Glutamatergic neuron (in vitro differentiated cells): Measurements from ENCODE around the gene PAX1. TPM values are rescaled to one million over a fixed set of nuclear protein-coding genes. Genes with fewer than 3 reads are reported as not detected.

Experiments used
- DNase-seq: peaks from one replicate; pipeline ENCODE4 v3.0.0; 2022
- H3K27ac Mint-ChIP-seq: one replicate; pipeline ENCODE4 v1.8.0; 2020; ENCODE audit warnings: mild to moderate bottlenecking, mixed read lengths, inconsistent platforms; ENCODE audit not compliant: unreplicated experiment
- H3K27me3 Mint-ChIP-seq: one replicate; pipeline ENCODE4 v1.8.0; 2020; ENCODE audit warnings: mild to moderate bottlenecking, moderate library complexity, mixed read lengths, inconsistent platforms; ENCODE audit not compliant: unreplicated experiment
- H3K36me3 Mint-ChIP-seq: one replicate; pipeline ENCODE4 v1.8.0; 2020; ENCODE audit warnings: mild to moderate bottlenecking, mixed read lengths, inconsistent platforms; ENCODE audit not compliant: unreplicated experiment
- H3K4me1 Mint-ChIP-seq: one replicate; pipeline ENCODE4 v1.8.0; 2020; ENCODE audit warnings: mild to moderate bottlenecking, low read depth, mixed read lengths, inconsistent platforms; ENCODE audit not compliant: unreplicated experiment
- H3K4me3 Mint-ChIP-seq: one replicate; pipeline ENCODE4 v1.8.0; 2020; ENCODE audit warnings: mild to moderate bottlenecking, mixed read lengths, inconsistent platforms; ENCODE audit not compliant: unreplicated experiment
- H3K9me3 Mint-ChIP-seq: one replicate; pipeline ENCODE4 v1.8.0; 2020; ENCODE audit warnings: mild to moderate bottlenecking, moderate library complexity, mixed read lengths, inconsistent platforms; ENCODE audit not compliant: unreplicated experiment
- CTCF ChIP-seq: fragments of 200-600 bp; sonication (generic); IDR thresholded peaks from one replicate; pipeline ENCODE4 v1.5.0; 2021; ENCODE audit not compliant: partially characterized antibody, unreplicated experiment
- total RNA-seq: library from RNA; stranded (reverse); fragmentation: NEBNext Ultra II Directional; extraction: Animal tissue kit (Norgen Biotek cat#: 25700); gene quantifications from one replicate; pipeline ENCODE4 v1.2.1, GENCODE V29; 2021; ENCODE audit not compliant: unreplicated experiment

The PAX1 gene
- total RNA-seq, 1 donor from 2014 or later, result not detected

- DNase-seq, result peak; percentile 60
- H3K4me3 Mint-ChIP-seq, result peak overlapping the region; percentile 73
- H3K4me1 Mint-ChIP-seq, result peaks cover 3% of the 10 kb centered on the region
- peaks cover 14% of the 10 kb centered on the region for H3K9me3 Mint-ChIP-seq
- no peak overlapping the region for H3K27ac Mint-ChIP-seq
- no peak for TF ChIP-seq CTCF
- peaks cover 46% of the 10 kb centered on the region for H3K27me3 Mint-ChIP-seq
- H3K36me3 Mint-ChIP-seq, result no peaks in the 10 kb centered on the region
Observed at GRCh38 chr20:21706261-21707195, 1.1 kb downstream of the PAX1 start.

- no peak overlapping the region for H3K4me3 Mint-ChIP-seq
- DNase-seq, result no peak
- no peak for TF ChIP-seq CTCF
- peaks cover 1% of the 10 kb centered on the region for H3K4me1 Mint-ChIP-seq
- peaks cover 15% of the 10 kb centered on the region for H3K9me3 Mint-ChIP-seq
- H3K27ac Mint-ChIP-seq, result no peak overlapping the region
- peaks cover 45% of the 10 kb centered on the region for H3K27me3 Mint-ChIP-seq
- no peaks in the 10 kb centered on the region for H3K36me3 Mint-ChIP-seq
Observed at GRCh38 chr20:21707267-21707666, 1.8 kb downstream of the PAX1 start.

GRCh38 chr20:21707999-21708737, 2.7 kb downstream of the PAX1 start:
- Mint-ChIP-seq H3K4me1 (no peaks in the 10 kb centered on the region), H3K4me3 (no peak overlapping the region), H3K27me3 (peaks cover 45% of the 10 kb centered on the region), H3K9me3 (peaks cover 17% of the 10 kb centered on the region), H3K27ac (no peak overlapping the region), H3K36me3 (no peaks in the 10 kb centered on the region)
- DNase-seq, result no peak
- no peak for TF ChIP-seq CTCF

- TF ChIP-seq CTCF, result no peak
Observed at GRCh38 chr20:21708738-21709534, 3.5 kb downstream of the PAX1 start.

More at GRCh38 chr20:21708738-21709534, 3.5 kb downstream of the PAX1 start:
- no peak for DNase-seq
- H3K4me1 Mint-ChIP-seq, result no peaks in the 10 kb centered on the region
- H3K36me3 Mint-ChIP-seq, result no peaks in the 10 kb centered on the region
- H3K9me3 Mint-ChIP-seq, result peaks cover 14% of the 10 kb centered on the region
- H3K27me3 Mint-ChIP-seq, result peaks cover 42% of the 10 kb centered on the region
- H3K4me3 Mint-ChIP-seq, result no peak overlapping the region
- no peak overlapping the region for H3K27ac Mint-ChIP-seq
